HG03159 (cell line): ENCODE measurements around the gene SAP25.

Source experiments
- ATAC-seq: cut with Tn5 transposase; IDR thresholded peaks from one replicate; pipeline ENCODE4 v1.9.1; 2021; ENCODE audit warnings: mild to moderate bottlenecking, moderate library complexity; ENCODE audit not compliant: unreplicated experiment

Gene SAP25

GRCh38 chr7:100598425-100598824 lies 24.7 kb upstream of the SAP25 start:
- no peak for ATAC-seq

GRCh38 chr7:100595188-100595587 lies 21.5 kb upstream of the SAP25 start:
- ATAC-seq = no peak

- ATAC-seq = no peak
These were observed 17.9 kb upstream of the SAP25 start for GRCh38 chr7:100591596-100591995.

- no peak for ATAC-seq
These were observed 16.5 kb upstream of the SAP25 start for GRCh38 chr7:100590077-100590737.

- ATAC-seq = no peak
These were observed 15.7 kb upstream of the SAP25 start for GRCh38 chr7:100589341-100589947.

GRCh38 chr7:100588438-100588837 lies 14.7 kb upstream of the SAP25 start:
- ATAC-seq = no peak

- ATAC-seq = peak; percentile 83
These were observed 12.7 kb upstream of the SAP25 start, which contains the start of gene FBXO24 for GRCh38 chr7:100586266-100587025. TSS of gene FBXO24 (plus strand) at chr7:100586328. CDS start at chr7:100586626, 298 bp downstream.

- peak; percentile 28 for ATAC-seq
These were observed 12.0 kb upstream of the SAP25 start, which contains the start of gene LRCH4 for GRCh38 chr7:100585511-100586265. TSS of gene LRCH4 (minus strand) at chr7:100586129. CDS start at chr7:100586100, 29 bp downstream.

GRCh38 chr7:100584683-100585510 lies 11.2 kb upstream of the SAP25 start:
- ATAC-seq = no peak

GRCh38 chr7:100584054-100584682 lies 10.5 kb upstream of the SAP25 start:
- no peak for ATAC-seq

GRCh38 chr7:100583132-100584053 lies 9.7 kb upstream of the SAP25 start:
- no peak for ATAC-seq

GRCh38 chr7:100582650-100583049 lies 8.9 kb upstream of the SAP25 start:
- no peak for ATAC-seq

GRCh38 chr7:100582041-100582579 lies 8.4 kb upstream of the SAP25 start:
- ATAC-seq = no peak

GRCh38 chr7:100580466-100581283 lies 7.0 kb upstream of the SAP25 start:
- no peak for ATAC-seq

- no peak for ATAC-seq
These were observed 4.8 kb upstream of the SAP25 start for GRCh38 chr7:100578246-100579183.

- ATAC-seq = no peak
These were observed 3.8 kb upstream of the SAP25 start for GRCh38 chr7:100577507-100577906.
